Skin epidermis (tissue), 12 donors: ENCODE data around the gene RPRD1A.
"Not testable (repeated sequence)": the region's sequence is repeated elsewhere in the genome, so short reads cannot be mapped to it uniquely, and the experiment has no call there.

ENCODE experiments used
- H3K27ac ChIP-seq, 21 experiments: fragments of 200-600 bp; sonication (generic) in 11 of 21; one replicate each; pipeline ENCODE4 v1.5.0; 2020; ENCODE audit warnings: mild to moderate bottlenecking in 3 of 21, inconsistent platforms in 2 of 21, moderate library complexity in 2 of 21
- H3K4me3 ChIP-seq, 7 experiments: fragments of 200-600 bp; sonication (generic) in 2 of 7; one replicate each; pipeline ENCODE4 v1.5.0; 2020; ENCODE audit warnings: inconsistent platforms in 2 of 7, mild to moderate bottlenecking in 2 of 7, moderate library complexity in 1 of 7

The RPRD1A gene

GRCh38 chr18:36081118-36081517, 13.8 kb upstream of the RPRD1A start:
- H3K4me3 ChIP-seq, H3K27ac ChIP-seq: not testable (repeated sequence)

- no peak overlapping the region for H3K27ac ChIP-seq
Observed at GRCh38 chr18:36078751-36079529, 11.6 kb upstream of the RPRD1A start.

GRCh38 chr18:36077764-36078163, 10.4 kb upstream of the RPRD1A start:
- H3K27ac ChIP-seq, H3K4me3 ChIP-seq: not testable (repeated sequence)

More at GRCh38 chr18:36078751-36079529, 11.6 kb upstream of the RPRD1A start:
- no peak overlapping the region for H3K4me3 ChIP-seq

GRCh38 chr18:36075862-36076587, 8.7 kb upstream of the RPRD1A start:
- Histone ChIP-seq H3K4me3 (no peak overlapping the region), H3K27ac (no peak overlapping the region)

GRCh38 chr18:36074435-36074834, 7.1 kb upstream of the RPRD1A start:
- Histone ChIP-seq H3K27ac (no peak overlapping the region), H3K4me3 (no peak overlapping the region)

GRCh38 chr18:36073676-36074075, 6.3 kb upstream of the RPRD1A start:
- Histone ChIP-seq H3K4me3 (no peak overlapping the region), H3K27ac (no peak overlapping the region)

GRCh38 chr18:36072406-36072805, 5.0 kb upstream of the RPRD1A start:
- H3K27ac ChIP-seq, H3K4me3 ChIP-seq: not testable (repeated sequence)

- peak overlapping the region; percentile 66 to 92 (median 84) for H3K4me3 ChIP-seq
- H3K27ac ChIP-seq, result peak overlapping the region; percentile 47 to 94 (median 84)
Observed at GRCh38 chr18:36066686-36067054, 689 bp downstream of the RPRD1A start.

- H3K4me3 ChIP-seq, result peak overlapping the region; percentile 66 to 92 (median 84)
- peak overlapping the region in 2 of 21 experiments; percentile 86 to 90 for H3K27ac ChIP-seq
Observed at GRCh38 chr18:36066001-36066400, 1.4 kb downstream of the RPRD1A start.

- not testable (repeated sequence) for H3K4me3 ChIP-seq, H3K27ac ChIP-seq
Observed at GRCh38 chr18:36064809-36065079, 2.6 kb downstream of the RPRD1A start.

GRCh38 chr18:36064027-36064808, 3.1 kb downstream of the RPRD1A start:
- H3K27ac ChIP-seq, result no peak overlapping the region
- no peak overlapping the region for H3K4me3 ChIP-seq

GRCh38 chr18:36058674-36059073, 8.7 kb downstream of the RPRD1A start:
- Histone ChIP-seq H3K27ac (no peak overlapping the region), H3K4me3 (no peak overlapping the region)

- no peak overlapping the region for H3K4me3 ChIP-seq
Observed at GRCh38 chr18:36051760-36052159, 15.6 kb downstream of the RPRD1A start.

GRCh38 chr18:36050479-36050878, 16.9 kb downstream of the RPRD1A start:
- Histone ChIP-seq H3K4me3 (no peak overlapping the region), H3K27ac (no peak overlapping the region)

More at GRCh38 chr18:36051760-36052159, 15.6 kb downstream of the RPRD1A start:
- no peak overlapping the region for H3K27ac ChIP-seq

- Histone ChIP-seq H3K27ac (no peak overlapping the region), H3K4me3 (no peak overlapping the region)
Observed at GRCh38 chr18:36047521-36047920, 19.8 kb downstream of the RPRD1A start.

GRCh38 chr18:36046898-36047297, 20.5 kb downstream of the RPRD1A start:
- H3K27ac ChIP-seq, result no peak overlapping the region
- H3K4me3 ChIP-seq, result no peak overlapping the region

GRCh38 chr18:36045241-36045991, 21.9 kb downstream of the RPRD1A start:
- no peak overlapping the region for H3K4me3 ChIP-seq
- no peak overlapping the region for H3K27ac ChIP-seq

GRCh38 chr18:36043153-36043552, 24.2 kb downstream of the RPRD1A start:
- Histone ChIP-seq H3K4me3 (no peak overlapping the region), H3K27ac (no peak overlapping the region)

- H3K4me3 ChIP-seq, result no peak overlapping the region
Observed at GRCh38 chr18:36041146-36041545, 26.2 kb downstream of the RPRD1A start.

GRCh38 chr18:36038102-36038663, 29.2 kb downstream of the RPRD1A start:
- Histone ChIP-seq H3K4me3 (no peak overlapping the region), H3K27ac (no peak overlapping the region)

More at GRCh38 chr18:36041146-36041545, 26.2 kb downstream of the RPRD1A start:
- no peak overlapping the region for H3K27ac ChIP-seq
